Uterus (tissue), 2 donors: ENCODE data around the gene NCOR2.

Experiments
- POLR2A ChIP-seq, 2 donors: fragments of 450-650 bp; IDR thresholded peaks; one replicate each; pipeline ENCODE4 v1.6.1; 2016; ENCODE audit warnings: antibody characterized with exemption in 2 of 2, mild to moderate bottlenecking in 1 of 2, moderate library complexity in 1 of 2
- TF ChIP-seq, protein P1 (sequence below), 4 experiments: fragments of 200-600 bp in 2 of 4; fragments of 450-650 bp in 2 of 4; sonication (generic) in 2 of 4; IDR thresholded peaks; one replicate each; pipeline ENCODE4 v1.5.1; 2016 to 2019; ENCODE audit warnings: antibody characterized with exemption in 4 of 4, mild to moderate bottlenecking in 2 of 4, moderate library complexity in 1 of 4

- TF ChIP-seq, protein P1, sequence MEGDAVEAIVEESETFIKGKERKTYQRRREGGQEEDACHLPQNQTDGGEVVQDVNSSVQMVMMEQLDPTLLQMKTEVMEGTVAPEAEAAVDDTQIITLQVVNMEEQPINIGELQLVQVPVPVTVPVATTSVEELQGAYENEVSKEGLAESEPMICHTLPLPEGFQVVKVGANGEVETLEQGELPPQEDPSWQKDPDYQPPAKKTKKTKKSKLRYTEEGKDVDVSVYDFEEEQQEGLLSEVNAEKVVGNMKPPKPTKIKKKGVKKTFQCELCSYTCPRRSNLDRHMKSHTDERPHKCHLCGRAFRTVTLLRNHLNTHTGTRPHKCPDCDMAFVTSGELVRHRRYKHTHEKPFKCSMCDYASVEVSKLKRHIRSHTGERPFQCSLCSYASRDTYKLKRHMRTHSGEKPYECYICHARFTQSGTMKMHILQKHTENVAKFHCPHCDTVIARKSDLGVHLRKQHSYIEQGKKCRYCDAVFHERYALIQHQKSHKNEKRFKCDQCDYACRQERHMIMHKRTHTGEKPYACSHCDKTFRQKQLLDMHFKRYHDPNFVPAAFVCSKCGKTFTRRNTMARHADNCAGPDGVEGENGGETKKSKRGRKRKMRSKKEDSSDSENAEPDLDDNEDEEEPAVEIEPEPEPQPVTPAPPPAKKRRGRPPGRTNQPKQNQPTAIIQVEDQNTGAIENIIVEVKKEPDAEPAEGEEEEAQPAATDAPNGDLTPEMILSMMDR (IDR thresholded peaks at IDR 0.05), result no peak
- no peak for TF ChIP-seq POLR2A (IDR thresholded peaks at IDR 0.05)
Observed at GRCh38 chr12:124555168-124556073, 12.0 kb downstream of the NCOR2 start.
